Testis (tissue), 2 donors: ENCODE results near the gene TMEM184B.

ENCODE experiments used
- POLR2A ChIP-seq: fragments of 450-650 bp; IDR thresholded peaks from one replicate; pipeline ENCODE4 v1.6.1; 2017; ENCODE audit warnings: antibody characterized with exemption, mild to moderate bottlenecking, moderate library complexity
- TF ChIP-seq, protein P1 (sequence below), 3 experiments: fragments of 450-650 bp in 2 of 3; fragments of 200-600 bp in 1 of 3; sonication (generic) in 1 of 3; IDR thresholded peaks; one replicate each; pipeline ENCODE4 v1.5.1; 2016 to 2019; ENCODE audit warnings: antibody characterized with exemption in 3 of 3, mild to moderate bottlenecking in 2 of 3, moderate library complexity in 1 of 3

DNA sequence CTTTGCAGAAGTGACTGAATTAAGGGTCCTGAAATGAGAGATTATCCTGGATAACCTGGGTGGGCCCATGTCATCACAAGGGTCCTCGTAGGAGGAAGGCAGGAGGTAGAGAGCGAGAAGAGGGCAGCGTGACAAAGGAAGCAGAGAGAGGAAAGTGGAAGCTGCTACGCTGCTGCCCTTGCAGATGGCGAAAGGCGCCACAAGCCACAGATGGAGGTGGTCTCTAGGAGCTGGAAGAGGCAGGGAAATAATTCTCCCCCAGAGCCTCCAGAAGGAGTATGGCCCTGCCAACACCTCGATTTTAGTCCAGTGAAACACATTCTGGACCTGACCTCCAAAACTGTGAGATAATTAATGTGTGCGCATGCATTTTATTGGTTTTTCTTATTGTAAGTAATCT, 13.4 kb downstream of the TMEM184B start:
- TF ChIP-seq, protein P1, sequence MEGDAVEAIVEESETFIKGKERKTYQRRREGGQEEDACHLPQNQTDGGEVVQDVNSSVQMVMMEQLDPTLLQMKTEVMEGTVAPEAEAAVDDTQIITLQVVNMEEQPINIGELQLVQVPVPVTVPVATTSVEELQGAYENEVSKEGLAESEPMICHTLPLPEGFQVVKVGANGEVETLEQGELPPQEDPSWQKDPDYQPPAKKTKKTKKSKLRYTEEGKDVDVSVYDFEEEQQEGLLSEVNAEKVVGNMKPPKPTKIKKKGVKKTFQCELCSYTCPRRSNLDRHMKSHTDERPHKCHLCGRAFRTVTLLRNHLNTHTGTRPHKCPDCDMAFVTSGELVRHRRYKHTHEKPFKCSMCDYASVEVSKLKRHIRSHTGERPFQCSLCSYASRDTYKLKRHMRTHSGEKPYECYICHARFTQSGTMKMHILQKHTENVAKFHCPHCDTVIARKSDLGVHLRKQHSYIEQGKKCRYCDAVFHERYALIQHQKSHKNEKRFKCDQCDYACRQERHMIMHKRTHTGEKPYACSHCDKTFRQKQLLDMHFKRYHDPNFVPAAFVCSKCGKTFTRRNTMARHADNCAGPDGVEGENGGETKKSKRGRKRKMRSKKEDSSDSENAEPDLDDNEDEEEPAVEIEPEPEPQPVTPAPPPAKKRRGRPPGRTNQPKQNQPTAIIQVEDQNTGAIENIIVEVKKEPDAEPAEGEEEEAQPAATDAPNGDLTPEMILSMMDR (IDR thresholded peaks at IDR 0.05) = no peak
- no peak for TF ChIP-seq POLR2A
